ENCODE results near the gene CT45A10. TPM values are rescaled to one million over a fixed set of nuclear protein-coding genes. Genes with fewer than 3 reads are reported as not detected.

Gene CT45A10
- total RNA-seq, 1 donor from 2014 or later, result not detected

Other genes with a start within 250 kb of the CT45A10 start
- not detected for gene CT45A1, start 179.8 kb downstream of the CT45A10 start, total RNA-seq
- not detected for gene CT45A3, start 125.3 kb downstream of the CT45A10 start, total RNA-seq
- gene CT45A5, start 107.9 kb downstream of the CT45A10 start, total RNA-seq, result not detected
- not detected for gene CT45A6, start 90.7 kb downstream of the CT45A10 start, total RNA-seq
- gene CT45A2, start 73.4 kb downstream of the CT45A10 start, total RNA-seq, result not detected
- gene CT45A7, start 56.2 kb downstream of the CT45A10 start, total RNA-seq, result not detected
- not detected for gene CT45A8, start 38.9 kb downstream of the CT45A10 start, total RNA-seq
- not detected for gene CT45A9, start 21.6 kb downstream of the CT45A10 start, total RNA-seq
- gene SAGE1, start 272 bp upstream of the CT45A10 start, total RNA-seq, result not detected
- 25.3 TPM for gene MMGT1, start 80.5 kb upstream of the CT45A10 start, total RNA-seq
- gene SLC9A6, start 92.0 kb upstream of the CT45A10 start, total RNA-seq, result 15.6 TPM

All from left ventricle myocardium inferior (tissue), 1 donor.